NB4 (cell line): ENCODE results near the gene SLX9.

Experiments used
- CTCF ChIP-seq: IDR thresholded peaks from one replicate; pipeline ENCODE4 v1.5.1; 2012; ENCODE audit warnings: low read depth, low read length
- MAX ChIP-seq: IDR thresholded peaks from 2 replicates; pipeline ENCODE4 v1.6.1; 2011; ENCODE audit warnings: low read depth, low read length
- POLR2A ChIP-seq: IDR thresholded peaks from 2 replicates; pipeline ENCODE4 v1.6.1; 2011; ENCODE audit warnings: mild to moderate bottlenecking; ENCODE audit not compliant: insufficient read length; ENCODE audit errors: extremely low read depth

GRCh38 chr21:44897326-44898010 lies 42.4 kb upstream of the SLX9 start:
- TF ChIP-seq CTCF (no peak), POLR2A (no peak), MAX (no peak)
